ENCODE results near the gene FAM174C.
"Not testable (repeated sequence)": the region's sequence is repeated elsewhere in the genome, so short reads cannot be mapped to it uniquely, and the experiment has no call there.

FAM174C gene

DNA sequence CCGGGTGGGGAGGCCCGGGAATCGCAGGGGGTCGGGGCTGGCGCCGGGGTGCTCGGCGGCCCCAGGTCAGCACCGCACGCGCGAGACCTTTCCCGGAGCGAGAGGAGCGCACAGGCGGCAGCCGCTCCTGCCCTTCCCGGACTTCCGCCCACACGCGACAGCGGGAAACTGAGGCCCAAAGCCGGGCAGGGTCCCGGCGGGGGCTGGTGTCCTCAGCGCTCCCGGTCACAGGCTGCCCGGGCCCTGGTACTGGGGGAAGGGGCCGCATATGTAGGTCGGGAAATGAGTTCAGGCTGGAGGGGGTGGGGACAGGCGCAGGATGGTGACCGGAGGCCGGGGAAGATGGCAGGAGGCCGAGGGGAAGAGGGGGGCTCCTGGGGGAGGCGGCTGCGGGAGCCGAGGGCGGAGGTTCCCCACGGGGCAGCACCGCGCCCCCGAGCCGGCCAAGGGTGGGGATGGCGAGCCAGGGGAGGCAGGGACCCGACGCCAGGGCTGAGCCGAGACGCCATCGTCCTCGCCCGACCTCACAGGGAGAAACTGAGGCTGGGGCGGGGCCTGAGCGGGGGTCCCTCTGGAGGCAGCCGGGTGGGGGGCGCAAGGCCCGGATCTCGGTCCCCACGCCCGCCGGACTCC lies 38.2 kb upstream of the FAM174C start:
- no peak for DNase-seq (ENCODE audit: low spot score)

DNA sequence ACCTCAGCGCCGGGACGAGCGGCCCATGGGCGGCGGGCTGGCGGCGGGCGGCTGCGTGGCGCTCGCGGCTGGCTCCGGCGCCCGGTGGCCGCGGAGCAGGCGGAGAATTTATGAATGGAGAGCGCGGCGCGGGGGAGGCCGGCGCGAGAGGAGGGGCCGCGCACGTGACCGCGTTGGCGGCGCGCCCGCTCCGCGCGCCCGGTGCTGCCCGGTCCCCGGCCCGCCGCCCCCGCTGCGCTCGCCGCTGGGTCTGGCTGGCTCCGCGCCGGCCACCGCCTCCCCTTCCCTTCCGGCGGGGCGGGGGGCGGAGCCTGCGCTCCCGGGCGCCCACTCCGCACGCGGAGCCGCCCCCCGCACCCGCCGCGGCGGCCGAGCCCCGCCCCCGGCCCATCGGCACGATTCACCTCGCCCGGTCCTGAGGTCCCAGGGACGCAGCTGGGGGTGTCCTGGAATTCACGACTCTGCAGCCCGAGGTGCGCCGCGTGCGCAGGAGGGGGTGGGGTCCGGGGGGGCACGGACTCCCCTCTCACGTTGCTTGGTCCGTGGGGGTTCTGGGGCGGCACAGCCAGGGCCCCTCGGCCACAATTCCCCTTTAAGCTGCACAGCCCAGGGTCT lies 37.5 kb upstream of the FAM174C start, which contains the start of gene CBARP:
Gene CBARP, minus strand, starts transcription at position 252 of the 615 bp plus-strand sequence. CDS start 1,905 bp downstream, outside the sequence.
- DNase-seq (ENCODE audit: low spot score) = no peak

GRCh38 chr19:1238369-1239303 lies 36.7 kb upstream of the FAM174C start:
- DNase-seq (ENCODE audit: low spot score) = no peak

GRCh38 chr19:1239420-1239795 lies 35.9 kb upstream of the FAM174C start:
- no peak for DNase-seq (ENCODE audit: low spot score)

DNA sequence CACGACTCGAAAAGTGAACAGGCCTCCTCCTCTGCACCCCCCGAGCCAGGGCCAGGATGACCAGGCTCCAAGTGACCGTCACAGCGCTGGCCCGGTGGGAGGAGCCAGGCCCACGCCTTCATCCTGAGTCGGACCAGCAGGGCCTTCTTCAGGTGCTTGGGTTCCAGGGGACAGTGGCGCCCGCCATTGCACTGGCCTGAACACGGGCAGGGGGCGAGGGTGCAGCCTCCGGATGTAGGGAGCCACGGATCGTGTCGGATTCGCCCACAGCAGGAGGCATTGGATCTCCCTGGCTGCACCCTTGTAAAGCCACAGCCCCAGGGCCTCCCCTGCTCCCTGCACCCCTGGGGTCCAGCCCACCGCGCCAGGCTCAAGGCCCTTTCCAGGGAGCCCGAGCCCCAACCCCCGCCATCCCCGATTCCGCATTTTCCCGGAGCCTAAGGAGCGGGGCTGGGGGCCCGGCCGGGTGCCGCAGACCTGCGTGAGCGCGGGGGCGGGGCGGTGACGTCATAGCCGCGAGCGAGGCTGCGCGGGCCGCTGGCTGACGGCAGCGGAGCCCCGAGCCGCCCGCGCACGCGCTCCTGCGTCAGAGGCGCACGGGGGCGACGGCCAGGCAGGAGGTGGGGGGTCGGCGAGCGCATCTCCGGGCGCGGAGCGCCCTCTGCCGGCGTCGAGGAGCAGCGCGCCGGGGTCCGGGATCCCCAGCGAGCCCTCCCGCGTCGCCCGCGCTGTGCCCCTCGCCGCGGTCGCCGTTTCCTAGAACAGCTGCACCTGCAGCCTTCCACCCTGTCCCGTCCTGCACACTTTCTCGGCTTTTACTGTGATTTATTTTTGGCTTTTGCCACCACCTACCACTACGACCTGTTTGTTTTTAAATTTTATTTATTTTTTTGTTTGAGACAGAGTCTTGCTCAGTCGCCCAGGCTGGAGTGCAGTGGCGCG lies 35.3 kb upstream of the FAM174C start:
- DNase-seq (ENCODE audit: low spot score) = peak; percentile 87

- no peak for DNase-seq (ENCODE audit: low spot score)
Measured at GRCh38 chr19:1240925-1241324, 34.4 kb upstream of the FAM174C start.

- DNase-seq (ENCODE audit: low spot score) = peak; percentile 93
Measured at GRCh38 chr19:1241417-1242095, 33.8 kb upstream of the FAM174C start, which contains the start of gene ATP5F1D. ATP5F1D (plus strand) TSS chr19:1241751; CDS start chr19:1241851, 100 bp downstream.

- no peak for DNase-seq (ENCODE audit: low spot score)
Measured at GRCh38 chr19:1243768-1244692, 31.3 kb upstream of the FAM174C start.

- no peak for DNase-seq (ENCODE audit: low spot score)
Measured at GRCh38 chr19:1244693-1245451, 30.5 kb upstream of the FAM174C start.

- no peak for DNase-seq (ENCODE audit: low spot score)
Measured at GRCh38 chr19:1245494-1246264, 29.7 kb upstream of the FAM174C start.

GRCh38 chr19:1246265-1247087 lies 28.9 kb upstream of the FAM174C start:
- DNase-seq (ENCODE audit: low spot score) = not testable (repeated sequence)

DNA sequence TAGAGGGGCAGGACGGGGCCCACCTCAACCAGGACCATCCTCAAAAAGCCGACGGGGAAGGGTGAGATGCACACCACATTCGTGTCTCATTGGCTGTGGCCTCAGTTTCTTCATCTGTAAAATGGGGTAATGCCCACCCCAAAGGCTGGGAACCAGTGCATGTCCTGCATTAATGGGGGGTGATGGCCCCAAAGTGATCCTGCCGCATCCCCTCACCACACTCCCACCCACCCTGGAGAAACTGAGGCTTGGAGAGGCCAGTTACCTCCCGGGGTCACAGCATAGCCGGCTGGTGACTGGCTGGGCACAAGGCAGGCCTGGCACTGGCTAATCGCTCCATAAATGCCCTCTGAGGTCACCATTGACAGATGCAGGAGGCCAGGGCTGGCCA lies 27.6 kb upstream of the FAM174C start:
- DNase-seq (ENCODE audit: low spot score) = no peak

DNA sequence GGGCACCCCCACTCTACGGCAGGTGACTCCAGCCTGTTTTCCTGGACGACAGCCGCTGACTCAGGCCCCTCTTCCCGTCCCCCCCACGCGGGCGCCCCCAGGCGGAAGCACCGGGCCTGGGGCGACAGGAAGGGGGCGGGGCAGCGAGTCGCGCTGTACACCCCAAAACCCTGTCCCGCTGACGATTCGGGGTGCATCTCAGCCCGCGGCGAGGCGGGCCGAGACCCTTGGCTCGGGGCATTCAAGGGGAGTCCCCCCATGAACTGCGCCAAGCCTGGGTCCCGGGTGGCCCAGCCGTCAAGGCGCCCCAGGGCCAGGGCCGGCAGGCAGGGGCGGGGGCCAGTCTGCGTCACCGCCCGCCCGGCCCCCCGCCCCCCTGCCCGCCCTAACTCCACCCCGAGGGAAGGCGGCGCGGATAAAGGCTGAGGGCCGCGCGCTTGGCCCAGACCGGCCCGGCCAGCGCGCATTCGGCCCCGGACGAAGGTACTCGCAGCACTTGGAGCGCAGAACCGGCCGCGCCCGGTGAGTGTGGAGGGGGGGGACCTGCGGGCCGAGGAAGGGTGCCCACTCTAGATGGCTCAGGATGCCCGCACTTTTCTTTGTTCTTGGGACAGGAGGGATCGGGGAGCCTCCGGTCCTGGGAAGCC lies 27.1 kb upstream of the FAM174C start, which contains the start of gene MIDN:
Gene MIDN, plus strand, starts transcription at position 445 of the 647 bp plus-strand sequence. CDS start 1,714 bp downstream, outside the sequence.
- peak; percentile 95 for DNase-seq (ENCODE audit: low spot score)

DNA sequence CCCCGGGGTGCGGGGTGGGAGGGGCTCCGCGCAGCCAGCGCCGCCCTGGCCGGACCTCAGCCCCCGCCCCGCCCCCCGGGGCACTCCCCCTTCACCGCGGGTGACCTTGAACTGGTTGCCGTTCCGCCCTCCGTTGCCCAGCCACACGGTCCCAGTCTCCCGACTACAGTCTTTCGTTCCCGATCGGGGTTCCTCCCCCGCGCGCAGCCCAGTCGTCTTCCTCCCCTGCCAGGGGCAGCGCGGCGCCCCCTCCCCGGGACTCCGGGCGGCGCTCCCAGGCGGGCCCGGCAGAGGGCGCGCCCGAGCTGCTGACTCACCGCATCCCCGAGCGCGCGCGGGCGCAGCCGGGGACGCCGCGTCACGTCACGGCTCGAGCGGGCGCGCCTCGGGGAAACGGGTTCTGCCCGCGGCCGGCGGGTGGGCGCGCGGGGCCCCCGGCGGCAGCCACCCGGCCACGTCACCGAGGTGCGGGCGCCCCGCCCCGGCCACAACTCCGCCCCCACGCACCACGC lies 26.5 kb upstream of the FAM174C start:
- DNase-seq (ENCODE audit: low spot score) = no peak

DNA sequence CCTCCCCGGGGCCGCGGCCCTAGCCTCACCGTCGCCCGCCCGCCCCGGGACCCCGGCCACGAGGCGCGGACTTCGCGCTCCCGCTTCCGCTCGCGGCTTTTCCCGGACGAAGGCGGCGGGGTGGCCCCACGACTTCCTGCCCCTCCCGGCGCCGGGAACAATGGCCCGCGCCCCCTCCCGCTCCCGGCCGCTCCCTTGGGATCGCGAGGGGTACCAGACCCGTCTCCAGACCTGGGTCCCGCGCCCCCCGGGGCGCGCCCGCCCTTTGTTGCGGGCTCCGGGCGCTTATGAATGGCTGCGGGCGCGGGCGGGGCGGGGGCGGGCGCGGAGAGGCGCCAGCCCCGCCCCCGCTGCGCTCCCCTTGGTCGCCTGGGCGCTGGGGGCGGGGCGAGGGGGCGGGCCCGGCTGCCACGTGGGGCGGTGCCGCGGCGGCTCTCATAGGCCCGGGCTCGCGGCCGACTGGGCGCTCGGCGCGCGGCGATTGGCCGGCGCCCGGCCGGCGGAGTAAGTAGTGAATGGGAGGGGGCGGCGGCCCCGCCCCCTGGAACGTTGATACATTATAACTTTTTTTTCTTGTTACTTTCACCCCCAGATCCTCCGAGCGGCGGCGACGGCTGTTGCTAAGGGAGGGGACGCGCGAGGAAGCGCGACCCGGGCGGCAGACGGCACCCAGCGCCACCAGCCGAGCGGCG lies 25.9 kb upstream of the FAM174C start:
- peak; percentile 81 for DNase-seq (ENCODE audit: low spot score)

DNA sequence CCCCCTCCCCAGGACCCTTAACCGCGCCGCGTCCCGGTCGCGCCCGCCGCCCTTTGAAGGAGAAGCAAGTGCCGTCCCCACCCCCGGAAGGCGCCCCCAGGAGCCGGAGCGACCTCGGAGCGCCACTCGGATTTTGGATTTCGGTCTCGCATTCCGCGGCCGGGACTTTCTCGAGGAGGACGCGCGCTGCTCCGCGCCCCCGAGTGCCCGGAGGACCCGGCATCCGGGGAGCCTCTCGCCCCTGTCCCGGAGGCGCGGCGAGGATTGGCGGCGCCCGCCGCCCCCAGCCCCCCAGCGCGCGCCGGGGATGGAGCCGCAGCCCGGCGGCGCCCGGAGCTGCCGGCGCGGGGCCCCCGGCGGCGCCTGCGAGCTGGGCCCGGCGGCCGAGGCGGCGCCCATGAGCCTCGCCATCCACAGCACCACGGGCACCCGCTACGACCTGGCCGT lies 25.3 kb upstream of the FAM174C start:
- no peak for DNase-seq (ENCODE audit: low spot score)
